Measurements from ENCODE around the gene ZNF136. TPM values are rescaled to one million over a fixed set of nuclear protein-coding genes. Genes with fewer than 3 reads are reported as not detected.

The ZNF136 gene
- polyA plus RNA-seq (ENCODE audit: insufficient read length in 4 of 4) = 10 to 100 TPM; 15.3 to 22.8 (median 20.0) TPM

- DNase-seq (ENCODE audit: low read depth in 4 of 4, low spot score in 3 of 4) = peak; percentile 87 to 93 (median 90)
Observed at GRCh38 chr19:12162882-12163806, at the start of gene ZNF136. Gene ZNF136, plus strand, starts transcription at chr19:12163096. Its CDS starts 108 bp downstream, at chr19:12163204.

GRCh38 chr19:12113121-12113520 lies 49.8 kb upstream of the ZNF136 start:
- no peak for DNase-seq (ENCODE audit: low read depth in 4 of 4, low spot score in 3 of 4)

- no peak for DNase-seq (ENCODE audit: low read depth in 4 of 4, low spot score in 3 of 4)
Observed at GRCh38 chr19:12117201-12117970, 45.5 kb upstream of the ZNF136 start.

GRCh38 chr19:12126707-12127106 lies 36.2 kb upstream of the ZNF136 start:
- DNase-seq (ENCODE audit: low read depth in 4 of 4, low spot score in 3 of 4) = no peak

- DNase-seq (ENCODE audit: low read depth in 4 of 4, low spot score in 3 of 4) = no peak
Observed at GRCh38 chr19:12133069-12133468, 29.8 kb upstream of the ZNF136 start.

GRCh38 chr19:12137221-12137940 lies 25.5 kb upstream of the ZNF136 start:
- DNase-seq (ENCODE audit: low read depth in 4 of 4, low spot score in 3 of 4) = no peak

- DNase-seq (ENCODE audit: low read depth in 4 of 4, low spot score in 3 of 4) = no peak
Observed at GRCh38 chr19:12139269-12139668, 23.6 kb upstream of the ZNF136 start.

- DNase-seq (ENCODE audit: low read depth in 4 of 4, low spot score in 3 of 4) = peak; percentile 92 to 96 (median 94)
Observed at GRCh38 chr19:12139885-12140544, 22.9 kb upstream of the ZNF136 start, which contains the start of gene ZNF20. Gene ZNF20, minus strand, starts transcription at chr19:12140350. Its CDS starts 168 bp downstream, at chr19:12140182.

GRCh38 chr19:12140545-12141404 lies 22.1 kb upstream of the ZNF136 start:
- DNase-seq (ENCODE audit: low read depth in 4 of 4, low spot score in 3 of 4) = peak in 2 of 4 donors; percentile 77 to 79

GRCh38 chr19:12141405-12141736 lies 21.5 kb upstream of the ZNF136 start:
- DNase-seq (ENCODE audit: low read depth in 4 of 4, low spot score in 3 of 4) = no peak

GRCh38 chr19:12145348-12145747 lies 17.5 kb upstream of the ZNF136 start:
- no peak for DNase-seq (ENCODE audit: low read depth in 4 of 4, low spot score in 3 of 4)

- peak in 1 of 4 donors; percentile 8 for DNase-seq (ENCODE audit: low read depth in 4 of 4, low spot score in 3 of 4)
Observed at GRCh38 chr19:12155324-12155860, 7.5 kb upstream of the ZNF136 start.

GRCh38 chr19:12156223-12157058 lies 6.5 kb upstream of the ZNF136 start, which contains the start of gene ZNF625:
Gene ZNF625, minus strand, starts transcription at chr19:12156734. Its CDS starts 176 bp downstream, at chr19:12156558.
- DNase-seq (ENCODE audit: low read depth in 4 of 4, low spot score in 3 of 4) = peak; percentile 81 to 91 (median 84)

GRCh38 chr19:12159773-12160414 lies 3.0 kb upstream of the ZNF136 start:
- DNase-seq (ENCODE audit: low read depth in 4 of 4, low spot score in 3 of 4) = no peak

- no peak for DNase-seq (ENCODE audit: low read depth in 4 of 4, low spot score in 3 of 4)
Observed at GRCh38 chr19:12162513-12162881, 399 bp upstream of the ZNF136 start.

- no peak for DNase-seq (ENCODE audit: low read depth in 4 of 4, low spot score in 3 of 4)
Observed at GRCh38 chr19:12163826-12164225, 930 bp downstream of the ZNF136 start.

GRCh38 chr19:12166626-12167025 lies 3.7 kb downstream of the ZNF136 start:
- no peak for DNase-seq (ENCODE audit: low read depth in 4 of 4, low spot score in 3 of 4)

- DNase-seq (ENCODE audit: low read depth in 4 of 4, low spot score in 3 of 4) = no peak
Observed at GRCh38 chr19:12180377-12180776, 17.5 kb downstream of the ZNF136 start.
